NOMO-1 treated with DMSO at 0.1 percent for 48 hours (cell line): ENCODE data around the gene SLIT3.

Experiments used
- DNase-seq: peaks from one replicate; lab custom pipeline; 2025; ENCODE audit not compliant: unreplicated experiment; lab: John Stamatoyannopoulos, UW

SLIT3 gene

GRCh38 chr5:168620807-168621206 lies 680.1 kb downstream of the SLIT3 start:
- no peak for DNase-seq

- DNase-seq = no peak
Measured at GRCh38 chr5:168614661-168615060, 686.3 kb downstream of the SLIT3 start.

- no peak for DNase-seq
Measured at GRCh38 chr5:168613996-168614395, 686.9 kb downstream of the SLIT3 start.

- DNase-seq = no peak
Measured at GRCh38 chr5:168613396-168613795, 687.5 kb downstream of the SLIT3 start.

GRCh38 chr5:168612996-168613395 lies 687.9 kb downstream of the SLIT3 start:
- no peak for DNase-seq

- no peak for DNase-seq
Measured at GRCh38 chr5:168612123-168612522, 688.8 kb downstream of the SLIT3 start.
